HEK293 (cell line): ENCODE results near the gene AHCY.

Experiments used
- KLF10 ChIP-seq: fragments of 450-650 bp; IDR thresholded peaks from 2 replicates; pipeline ENCODE4 v1.5.1; 2018; ENCODE audit warnings: missing biosample characterization, mild to moderate bottlenecking, missing genetic modification characterization
- PBX3 ChIP-seq: sonication (generic); formaldehyde crosslinking; IDR thresholded peaks from 2 replicates; pipeline ENCODE4 v1.8.1; 2022; ENCODE audit warnings: mild to moderate bottlenecking, moderate library complexity, missing genetic modification reagents
- ZBTB8A ChIP-seq: fragments of 450-650 bp; formaldehyde crosslinking; IDR thresholded peaks from 2 replicates; pipeline ENCODE4 v1.5.1; 2016; ENCODE audit warnings: missing biosample characterization, missing genetic modification characterization
- ZFP3 ChIP-seq: fragments of 450-650 bp; formaldehyde crosslinking; IDR thresholded peaks from 2 replicates; pipeline ENCODE4 v1.5.1; 2016; ENCODE audit warnings: low read depth, missing biosample characterization, missing genetic modification characterization
- ZNF138 ChIP-seq: fragments of 450-650 bp; formaldehyde crosslinking; IDR thresholded peaks from 2 replicates; pipeline ENCODE4 v1.5.1; 2016; ENCODE audit warnings: missing biosample characterization, missing genetic modification characterization, borderline replicate concordance
- ZNF416 ChIP-seq: fragments of 450-650 bp; formaldehyde crosslinking; IDR thresholded peaks from 2 replicates; pipeline ENCODE4 v1.5.1; 2016; ENCODE audit warnings: missing biosample characterization, missing genetic modification characterization
- ZNF561 ChIP-seq: fragments of 450-650 bp; IDR thresholded peaks from 2 replicates; pipeline ENCODE4 v1.5.1; 2018; ENCODE audit warnings: missing biosample characterization, missing genetic modification characterization, borderline replicate concordance
- ZNF677 ChIP-seq: fragments of 450-650 bp; IDR thresholded peaks from 2 replicates; pipeline ENCODE4 v1.5.0; 2018; ENCODE audit warnings: missing biosample characterization, mild to moderate bottlenecking, missing genetic modification characterization, moderate library complexity
- TF ChIP-seq, protein P1 (sequence below): fragments of 450-650 bp; formaldehyde crosslinking; IDR thresholded peaks from 2 replicates; pipeline ENCODE4 v1.5.1; 2016; ENCODE audit warnings: missing biosample characterization, missing genetic modification characterization
- TF ChIP-seq, protein P2 (sequence below): fragments of 450-650 bp; formaldehyde crosslinking; IDR thresholded peaks from 2 replicates; pipeline ENCODE4 v1.5.1; 2016; ENCODE audit warnings: missing biosample characterization, missing genetic modification characterization
- TF ChIP-seq, protein P3 (sequence below): fragments of 450-650 bp; formaldehyde crosslinking; IDR thresholded peaks from 2 replicates; pipeline ENCODE4 v1.5.1; 2017; ENCODE audit warnings: missing biosample characterization, missing genetic modification characterization
- TF ChIP-seq, protein P4 (sequence below): fragments of 450-650 bp; formaldehyde crosslinking; IDR thresholded peaks from 2 replicates; pipeline ENCODE4 v1.5.1; 2016; ENCODE audit warnings: missing biosample characterization, missing genetic modification characterization

DNA sequence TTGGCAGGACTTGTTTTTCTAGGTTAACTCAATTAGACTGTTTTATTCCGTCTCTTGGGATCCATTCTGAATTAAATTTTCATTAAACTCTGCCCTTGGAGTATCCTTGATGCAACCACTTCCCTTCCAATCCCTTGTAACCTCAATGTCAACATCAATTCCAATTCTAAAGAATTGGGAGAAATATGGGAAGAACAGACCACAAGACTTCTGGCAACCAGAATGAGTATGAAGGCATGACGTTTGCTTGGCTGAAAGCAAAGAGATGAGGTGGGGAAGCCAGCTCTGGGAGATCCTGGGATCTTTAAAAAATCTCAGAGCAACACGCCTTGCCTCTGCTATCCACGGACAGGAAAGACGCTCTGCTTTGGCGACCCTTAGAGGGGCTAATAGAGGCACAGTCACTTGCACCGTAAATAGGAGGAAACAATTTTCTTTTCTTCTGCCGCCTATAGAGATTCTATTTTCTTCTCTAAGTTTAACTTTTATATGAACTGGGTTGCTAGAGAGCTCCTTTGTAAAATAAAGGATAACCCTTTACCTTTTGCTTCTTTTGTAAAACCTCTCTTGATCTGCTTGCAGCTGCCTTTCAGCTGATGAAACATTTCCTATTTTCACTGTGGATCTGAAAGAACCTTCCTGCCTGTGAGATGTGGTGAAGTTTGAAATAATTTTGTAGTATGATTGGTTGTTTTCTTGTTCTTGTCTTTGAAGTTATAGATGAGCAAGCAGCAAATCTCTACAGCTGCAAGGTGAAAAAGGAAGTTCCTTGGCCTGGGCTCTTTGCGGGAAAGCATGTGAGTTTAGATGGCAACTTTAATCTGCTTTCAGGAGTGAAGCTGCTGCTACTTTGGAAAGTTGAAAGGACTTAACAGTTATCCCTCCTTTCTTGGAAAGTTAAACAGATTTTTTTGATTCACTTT, 62.2 kb downstream of the AHCY start, which contains the start of gene ASIP:
- no peak for TF ChIP-seq ZNF416 (tag by site-specific recombination)
- TF ChIP-seq, protein P1, sequence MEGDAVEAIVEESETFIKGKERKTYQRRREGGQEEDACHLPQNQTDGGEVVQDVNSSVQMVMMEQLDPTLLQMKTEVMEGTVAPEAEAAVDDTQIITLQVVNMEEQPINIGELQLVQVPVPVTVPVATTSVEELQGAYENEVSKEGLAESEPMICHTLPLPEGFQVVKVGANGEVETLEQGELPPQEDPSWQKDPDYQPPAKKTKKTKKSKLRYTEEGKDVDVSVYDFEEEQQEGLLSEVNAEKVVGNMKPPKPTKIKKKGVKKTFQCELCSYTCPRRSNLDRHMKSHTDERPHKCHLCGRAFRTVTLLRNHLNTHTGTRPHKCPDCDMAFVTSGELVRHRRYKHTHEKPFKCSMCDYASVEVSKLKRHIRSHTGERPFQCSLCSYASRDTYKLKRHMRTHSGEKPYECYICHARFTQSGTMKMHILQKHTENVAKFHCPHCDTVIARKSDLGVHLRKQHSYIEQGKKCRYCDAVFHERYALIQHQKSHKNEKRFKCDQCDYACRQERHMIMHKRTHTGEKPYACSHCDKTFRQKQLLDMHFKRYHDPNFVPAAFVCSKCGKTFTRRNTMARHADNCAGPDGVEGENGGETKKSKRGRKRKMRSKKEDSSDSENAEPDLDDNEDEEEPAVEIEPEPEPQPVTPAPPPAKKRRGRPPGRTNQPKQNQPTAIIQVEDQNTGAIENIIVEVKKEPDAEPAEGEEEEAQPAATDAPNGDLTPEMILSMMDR (tag by site-specific recombination), result no peak
- TF ChIP-seq ZBTB8A, result no peak
- TF ChIP-seq ZNF561 (tag by site-specific recombination), result no peak
- no peak for TF ChIP-seq ZNF677
- TF ChIP-seq ZNF138 (tag by site-specific recombination), result no peak
- TF ChIP-seq, protein P2, sequence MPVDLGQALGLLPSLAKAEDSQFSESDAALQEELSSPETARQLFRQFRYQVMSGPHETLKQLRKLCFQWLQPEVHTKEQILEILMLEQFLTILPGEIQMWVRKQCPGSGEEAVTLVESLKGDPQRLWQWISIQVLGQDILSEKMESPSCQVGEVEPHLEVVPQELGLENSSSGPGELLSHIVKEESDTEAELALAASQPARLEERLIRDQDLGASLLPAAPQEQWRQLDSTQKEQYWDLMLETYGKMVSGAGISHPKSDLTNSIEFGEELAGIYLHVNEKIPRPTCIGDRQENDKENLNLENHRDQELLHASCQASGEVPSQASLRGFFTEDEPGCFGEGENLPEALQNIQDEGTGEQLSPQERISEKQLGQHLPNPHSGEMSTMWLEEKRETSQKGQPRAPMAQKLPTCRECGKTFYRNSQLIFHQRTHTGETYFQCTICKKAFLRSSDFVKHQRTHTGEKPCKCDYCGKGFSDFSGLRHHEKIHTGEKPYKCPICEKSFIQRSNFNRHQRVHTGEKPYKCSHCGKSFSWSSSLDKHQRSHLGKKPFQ (tag by site-specific recombination), result no peak
- no peak for TF ChIP-seq PBX3 (CRISPR knock-in tag)
- TF ChIP-seq ZFP3 (tag by site-specific recombination), result no peak
- TF ChIP-seq, protein P3, sequence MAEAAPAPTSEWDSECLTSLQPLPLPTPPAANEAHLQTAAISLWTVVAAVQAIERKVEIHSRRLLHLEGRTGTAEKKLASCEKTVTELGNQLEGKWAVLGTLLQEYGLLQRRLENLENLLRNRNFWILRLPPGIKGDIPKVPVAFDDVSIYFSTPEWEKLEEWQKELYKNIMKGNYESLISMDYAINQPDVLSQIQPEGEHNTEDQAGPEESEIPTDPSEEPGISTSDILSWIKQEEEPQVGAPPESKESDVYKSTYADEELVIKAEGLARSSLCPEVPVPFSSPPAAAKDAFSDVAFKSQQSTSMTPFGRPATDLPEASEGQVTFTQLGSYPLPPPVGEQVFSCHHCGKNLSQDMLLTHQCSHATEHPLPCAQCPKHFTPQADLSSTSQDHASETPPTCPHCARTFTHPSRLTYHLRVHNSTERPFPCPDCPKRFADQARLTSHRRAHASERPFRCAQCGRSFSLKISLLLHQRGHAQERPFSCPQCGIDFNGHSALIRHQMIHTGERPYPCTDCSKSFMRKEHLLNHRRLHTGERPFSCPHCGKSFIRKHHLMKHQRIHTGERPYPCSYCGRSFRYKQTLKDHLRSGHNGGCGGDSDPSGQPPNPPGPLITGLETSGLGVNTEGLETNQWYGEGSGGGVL (tag by site-specific recombination), result no peak
- TF ChIP-seq, protein P4, sequence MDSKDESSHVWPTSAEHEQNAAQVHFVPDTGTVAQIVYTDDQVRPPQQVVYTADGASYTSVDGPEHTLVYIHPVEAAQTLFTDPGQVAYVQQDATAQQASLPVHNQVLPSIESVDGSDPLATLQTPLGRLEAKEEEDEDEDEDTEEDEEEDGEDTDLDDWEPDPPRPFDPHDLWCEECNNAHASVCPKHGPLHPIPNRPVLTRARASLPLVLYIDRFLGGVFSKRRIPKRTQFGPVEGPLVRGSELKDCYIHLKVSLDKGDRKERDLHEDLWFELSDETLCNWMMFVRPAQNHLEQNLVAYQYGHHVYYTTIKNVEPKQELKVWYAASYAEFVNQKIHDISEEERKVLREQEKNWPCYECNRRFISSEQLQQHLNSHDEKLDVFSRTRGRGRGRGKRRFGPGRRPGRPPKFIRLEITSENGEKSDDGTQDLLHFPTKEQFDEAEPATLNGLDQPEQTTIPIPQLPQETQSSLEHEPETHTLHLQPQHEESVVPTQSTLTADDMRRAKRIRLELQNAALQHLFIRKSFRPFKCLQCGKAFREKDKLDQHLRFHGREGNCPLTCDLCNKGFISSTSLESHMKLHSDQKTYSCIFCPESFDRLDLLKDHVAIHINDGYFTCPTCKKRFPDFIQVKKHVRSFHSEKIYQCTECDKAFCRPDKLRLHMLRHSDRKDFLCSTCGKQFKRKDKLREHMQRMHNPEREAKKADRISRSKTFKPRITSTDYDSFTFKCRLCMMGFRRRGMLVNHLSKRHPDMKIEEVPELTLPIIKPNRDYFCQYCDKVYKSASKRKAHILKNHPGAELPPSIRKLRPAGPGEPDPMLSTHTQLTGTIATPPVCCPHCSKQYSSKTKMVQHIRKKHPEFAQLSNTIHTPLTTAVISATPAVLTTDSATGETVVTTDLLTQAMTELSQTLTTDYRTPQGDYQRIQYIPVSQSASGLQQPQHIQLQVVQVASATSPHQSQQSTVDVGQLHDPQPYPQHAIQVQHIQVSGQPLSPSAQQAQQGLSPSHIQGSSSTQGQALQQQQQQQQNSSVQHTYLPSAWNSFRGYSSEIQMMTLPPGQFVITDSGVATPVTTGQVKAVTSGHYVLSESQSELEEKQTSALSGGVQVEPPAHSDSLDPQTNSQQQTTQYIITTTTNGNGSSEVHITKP (tag by site-specific recombination), result no peak
- TF ChIP-seq KLF10, result no peak
